ENCODE measurements around the gene SPECC1L.

SPECC1L gene

DNA sequence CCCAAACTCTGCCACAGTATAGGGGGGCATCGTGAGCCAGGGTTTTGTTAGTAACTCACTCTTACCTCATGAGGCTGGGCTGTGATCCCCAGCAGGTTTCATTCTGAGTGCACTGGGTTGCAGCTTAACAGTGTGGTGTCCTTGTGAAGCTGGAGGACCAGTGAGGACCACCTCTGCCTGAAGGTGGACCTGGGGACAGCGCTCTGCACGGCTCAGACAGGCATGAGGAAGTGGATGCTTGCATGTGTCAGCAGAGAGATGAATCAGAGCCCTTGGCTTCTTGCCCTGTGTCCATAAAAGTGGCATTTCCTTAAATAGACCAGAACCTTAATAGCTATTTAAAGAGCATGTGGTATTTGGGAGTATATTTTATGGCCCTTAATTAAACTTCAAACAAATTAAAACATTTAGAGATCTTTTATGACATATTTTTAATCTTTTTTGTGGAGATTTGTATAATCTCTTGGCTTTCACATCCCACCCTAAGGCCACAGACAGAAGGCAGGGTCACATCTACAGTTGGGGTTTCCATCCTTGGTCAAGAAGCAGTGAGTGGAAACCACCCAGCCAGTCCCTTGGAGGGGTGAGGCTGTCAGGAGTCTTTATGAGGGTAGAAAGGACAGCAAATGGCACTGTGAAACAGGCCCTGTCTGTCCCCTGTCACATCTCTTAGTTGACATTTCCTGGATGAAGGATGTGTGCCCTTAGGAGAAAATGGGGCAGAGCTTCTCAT, 132.0 kb downstream of the SPECC1L start:
- peak; percentile 82 for DNase-seq

DNA sequence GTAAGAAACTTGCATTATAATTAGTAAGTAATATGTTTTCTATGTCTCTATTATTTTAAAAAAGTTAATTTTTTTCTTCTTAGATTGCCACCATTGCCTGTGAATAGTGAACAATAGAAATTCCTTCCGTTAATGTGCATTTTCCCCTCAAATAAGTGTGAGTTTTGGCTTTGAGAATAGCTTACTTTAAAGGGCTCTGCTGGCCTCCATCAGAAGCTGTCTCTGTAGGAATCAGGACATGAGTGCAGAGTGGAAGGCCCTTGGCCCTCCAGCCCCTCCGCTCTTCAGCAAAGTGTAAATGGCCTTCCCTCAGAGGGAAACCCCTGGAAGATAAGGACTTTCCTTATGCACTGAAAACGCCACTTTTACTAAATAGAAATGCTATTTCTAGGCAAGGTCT, 132.7 kb downstream of the SPECC1L start:
- DNase-seq, result no peak

- DNase-seq, result no peak
These were observed 134.1 kb downstream of the SPECC1L start for GRCh38 chr22:24404561-24405275.

GRCh38 chr22:24405631-24406321, 135.1 kb downstream of the SPECC1L start:
- DNase-seq, result no peak

- DNase-seq, result no peak
These were observed 136.0 kb downstream of the SPECC1L start for GRCh38 chr22:24406322-24407277.

DNA sequence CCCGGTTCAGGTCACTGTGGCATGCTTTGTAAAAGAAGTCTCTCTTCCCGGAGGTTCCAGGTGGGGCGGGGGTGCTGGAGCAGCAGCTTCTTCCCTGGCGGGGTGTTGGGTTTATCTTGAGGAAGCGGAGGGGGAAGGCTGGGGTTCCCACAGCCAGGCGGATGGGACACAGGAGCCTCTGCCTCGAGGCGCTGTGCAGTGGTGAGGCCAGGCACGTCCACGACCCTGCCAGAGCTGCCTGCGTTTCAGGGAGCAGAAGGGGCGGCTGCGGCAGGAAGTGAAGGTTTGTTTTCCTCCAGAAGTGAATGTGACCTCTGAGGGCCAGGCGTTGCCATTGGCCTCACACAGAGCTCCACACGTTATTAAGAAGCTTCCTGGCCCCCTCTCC, 136.6 kb downstream of the SPECC1L start:
- no peak for DNase-seq

- DNase-seq, result no peak
These were observed 137.3 kb downstream of the SPECC1L start for GRCh38 chr22:24407884-24408283.

GRCh38 chr22:24408630-24409029, 138.0 kb downstream of the SPECC1L start:
- no peak for DNase-seq

GRCh38 chr22:24409707-24410106, 139.1 kb downstream of the SPECC1L start:
- no peak for DNase-seq

GRCh38 chr22:24410110-24410856, 139.7 kb downstream of the SPECC1L start:
- no peak for DNase-seq

DNA sequence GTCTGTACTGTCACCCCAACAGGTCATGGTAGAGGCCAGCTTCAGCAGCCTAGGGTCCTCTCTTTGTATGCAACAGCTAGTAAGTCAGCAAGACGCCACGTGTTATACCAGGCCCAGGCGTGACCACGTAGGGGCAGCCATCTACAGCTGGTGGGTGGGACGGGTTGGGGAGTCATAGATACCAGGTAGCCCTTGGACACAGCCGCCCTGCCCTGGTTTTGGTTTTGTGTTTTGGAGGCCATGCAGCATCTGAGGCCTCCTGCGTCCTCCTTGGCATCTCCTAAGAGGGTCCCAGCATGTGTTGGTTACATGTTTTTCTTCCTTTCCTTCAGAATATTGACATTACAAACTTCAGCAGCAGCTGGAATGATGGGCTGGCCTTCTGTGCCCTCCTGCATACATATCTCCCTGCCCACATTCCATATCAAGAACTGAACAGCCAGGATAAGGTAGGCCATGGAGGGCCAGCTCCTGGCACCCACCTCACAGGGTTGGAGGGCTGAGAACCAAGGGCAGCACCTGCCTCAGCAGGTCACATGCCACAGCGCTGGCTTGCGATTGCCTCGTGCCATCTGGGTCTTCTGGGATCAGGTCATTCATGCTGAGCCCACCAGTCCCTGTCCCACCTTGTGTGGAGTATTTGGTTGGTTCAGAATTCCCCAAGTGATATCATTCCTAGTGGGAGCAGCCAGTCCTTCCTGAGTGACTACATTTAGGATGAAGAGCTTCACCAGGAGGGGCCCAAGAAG, 140.8 kb downstream of the SPECC1L start:
- no peak for DNase-seq

DNA sequence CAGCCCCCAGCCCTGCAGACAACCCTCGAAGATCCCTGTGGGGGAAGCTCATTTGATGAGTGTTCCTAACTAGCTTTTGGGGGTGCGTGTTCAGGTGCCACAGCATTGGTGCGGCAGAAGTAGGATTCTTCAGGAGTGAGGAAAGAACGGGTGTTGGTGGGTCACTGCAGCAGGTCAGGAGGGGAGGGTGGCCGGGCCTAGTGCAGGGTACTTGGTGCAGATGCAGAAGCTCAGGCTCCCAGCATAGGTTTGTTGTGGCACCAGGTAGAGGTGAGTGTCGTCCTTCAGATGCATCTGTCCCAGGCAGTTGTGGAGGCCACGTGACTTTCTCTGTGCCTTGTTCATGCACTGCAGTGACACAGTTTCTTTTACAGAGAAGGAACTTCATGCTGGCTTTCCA, 141.6 kb downstream of the SPECC1L start:
- DNase-seq, result no peak

- DNase-seq, result no peak
These were observed 142.6 kb downstream of the SPECC1L start for GRCh38 chr22:24413271-24413670.

DNA sequence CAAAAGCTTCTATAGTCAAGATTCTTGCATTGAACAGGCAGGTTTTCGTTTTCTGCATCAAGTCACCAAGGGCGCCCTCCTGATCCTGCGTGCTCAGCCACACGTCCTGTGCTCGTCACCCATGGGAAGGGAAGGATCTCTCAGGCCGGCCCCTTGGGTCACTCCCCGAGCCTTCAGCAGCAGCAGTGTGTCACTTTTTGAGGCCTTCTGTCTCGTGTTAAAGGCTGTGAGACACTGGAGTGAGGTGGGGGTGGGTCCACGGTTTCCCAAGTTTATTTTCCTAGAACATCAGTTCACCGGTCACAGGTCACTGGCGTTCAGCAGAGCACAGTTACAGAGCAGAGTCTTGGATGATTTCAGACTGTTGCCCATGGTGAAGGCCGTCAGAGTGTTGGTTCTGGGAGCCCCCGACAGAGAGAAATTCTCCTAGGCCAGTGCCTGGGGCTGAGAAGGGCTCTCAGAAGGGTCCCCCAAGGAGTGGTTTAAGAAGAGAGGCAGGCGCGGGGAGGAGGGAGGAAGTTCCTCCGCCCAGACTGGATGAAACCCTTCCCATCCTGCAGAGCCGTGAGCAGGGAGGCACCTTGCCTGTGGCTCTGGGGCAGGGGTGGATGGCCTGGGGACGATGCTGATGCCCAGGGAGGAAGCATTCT, 143.2 kb downstream of the SPECC1L start:
- no peak for DNase-seq

DNA sequence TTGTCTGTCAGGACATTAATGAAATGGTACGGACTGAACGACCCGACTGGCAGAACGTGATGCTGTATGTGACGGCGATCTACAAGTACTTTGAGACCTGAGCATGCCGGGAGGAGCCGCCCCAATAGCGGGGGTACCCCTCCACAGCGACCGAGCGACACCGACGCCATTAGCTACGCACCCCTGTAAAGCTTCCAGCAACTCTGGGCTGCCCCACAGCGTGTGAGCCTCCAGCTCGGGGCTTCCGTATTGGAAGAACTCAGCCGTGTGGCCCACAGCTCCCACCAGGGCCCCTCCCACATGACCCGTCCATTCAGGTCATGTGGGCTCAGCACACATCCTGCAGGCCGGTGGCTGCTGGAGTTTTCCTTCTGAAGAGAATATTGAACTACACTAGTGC, 143.9 kb downstream of the SPECC1L start:
- DNase-seq, result no peak

DNA sequence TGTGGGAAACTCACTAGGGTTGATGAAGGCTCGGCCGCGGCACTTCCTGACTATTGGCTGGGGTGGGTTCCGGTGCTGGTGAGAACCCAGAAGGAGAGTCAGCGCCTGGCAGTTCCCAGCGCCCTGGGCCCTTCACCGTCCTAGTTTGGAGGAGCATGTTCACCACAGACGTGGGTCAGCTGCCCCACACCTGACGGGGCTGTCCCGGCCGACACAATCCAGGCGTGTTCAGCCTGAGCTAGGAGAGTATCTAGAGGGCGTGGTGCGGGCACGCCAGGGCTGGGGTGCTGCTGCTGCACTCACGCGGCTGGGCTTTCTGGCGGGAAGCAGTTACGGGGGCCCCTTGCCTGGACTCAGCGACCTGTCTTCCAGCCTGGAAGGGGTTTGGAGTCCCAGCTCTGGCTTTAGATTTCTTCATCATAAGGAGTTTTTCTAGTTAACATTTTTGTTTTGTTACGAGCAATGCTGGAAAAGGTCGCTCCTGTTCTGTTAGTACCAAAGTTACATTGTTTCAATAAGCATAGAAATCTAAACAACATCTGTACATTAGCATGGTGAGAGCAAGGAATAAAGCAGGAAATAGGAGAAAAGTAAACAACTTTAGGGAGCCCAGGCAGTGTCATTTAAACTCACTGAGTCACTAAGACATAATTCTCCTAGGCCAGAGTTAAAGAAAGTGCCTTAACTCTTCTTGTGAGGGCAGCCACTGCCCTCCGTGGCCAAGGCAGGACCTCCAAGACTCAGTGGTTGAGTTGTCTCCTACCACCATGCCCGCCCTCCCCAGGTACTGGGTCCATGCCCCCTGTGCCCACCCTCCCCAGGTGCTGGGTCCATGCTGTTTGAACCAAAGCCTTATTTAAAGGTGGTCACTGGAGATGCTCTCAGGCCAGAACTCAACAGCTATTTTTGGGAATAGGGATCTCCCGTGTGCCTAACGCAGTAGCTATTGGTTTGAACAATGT, 144.6 kb downstream of the SPECC1L start:
- no peak for DNase-seq

GRCh38 chr22:24416095-24416494, 145.5 kb downstream of the SPECC1L start:
- DNase-seq, result no peak

DNA sequence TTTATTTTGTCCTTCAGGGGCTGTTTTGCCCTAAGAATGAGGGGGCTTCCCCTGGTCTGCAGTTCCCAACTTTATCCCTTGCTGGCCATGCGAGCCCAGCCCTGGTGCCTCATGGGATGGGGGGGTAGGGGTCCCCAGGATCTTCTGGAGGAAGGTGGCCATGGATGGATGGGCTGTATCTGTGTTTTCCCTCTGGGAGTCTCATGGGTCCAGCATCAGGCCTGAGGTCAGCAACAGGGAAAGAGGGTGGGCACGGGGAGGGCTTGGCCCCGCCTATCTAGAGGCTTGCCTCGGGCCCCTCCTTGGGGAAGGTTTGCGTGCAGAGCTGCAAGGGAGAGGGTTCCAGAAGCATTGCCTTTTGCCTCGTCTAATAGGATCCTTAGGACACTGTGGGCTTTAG, 146.0 kb downstream of the SPECC1L start:
- DNase-seq, result no peak

DNA sequence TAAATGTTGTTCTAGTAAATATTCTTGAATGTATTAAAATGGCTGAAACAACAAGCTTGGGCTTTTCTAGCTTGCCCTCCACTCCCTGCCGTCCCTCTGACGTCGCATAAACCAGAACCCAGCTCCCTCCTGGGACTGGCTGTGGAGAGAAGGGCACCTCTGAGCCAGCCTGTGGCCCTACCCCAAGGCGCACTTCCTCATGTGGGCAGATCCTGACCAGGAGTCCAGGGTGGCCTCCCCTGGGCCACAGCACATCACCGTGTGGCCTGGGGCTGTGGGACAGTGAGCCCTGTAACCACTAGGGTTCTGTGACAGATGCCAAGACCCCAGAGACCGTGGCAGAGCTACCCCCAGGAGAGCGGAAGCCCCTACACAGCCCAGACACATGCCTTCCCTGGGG, 146.6 kb downstream of the SPECC1L start:
- DNase-seq, result no peak

All from DMS153 (cell line).